Measurements from ENCODE around the gene SHKBP1.

The SHKBP1 gene

DNA sequence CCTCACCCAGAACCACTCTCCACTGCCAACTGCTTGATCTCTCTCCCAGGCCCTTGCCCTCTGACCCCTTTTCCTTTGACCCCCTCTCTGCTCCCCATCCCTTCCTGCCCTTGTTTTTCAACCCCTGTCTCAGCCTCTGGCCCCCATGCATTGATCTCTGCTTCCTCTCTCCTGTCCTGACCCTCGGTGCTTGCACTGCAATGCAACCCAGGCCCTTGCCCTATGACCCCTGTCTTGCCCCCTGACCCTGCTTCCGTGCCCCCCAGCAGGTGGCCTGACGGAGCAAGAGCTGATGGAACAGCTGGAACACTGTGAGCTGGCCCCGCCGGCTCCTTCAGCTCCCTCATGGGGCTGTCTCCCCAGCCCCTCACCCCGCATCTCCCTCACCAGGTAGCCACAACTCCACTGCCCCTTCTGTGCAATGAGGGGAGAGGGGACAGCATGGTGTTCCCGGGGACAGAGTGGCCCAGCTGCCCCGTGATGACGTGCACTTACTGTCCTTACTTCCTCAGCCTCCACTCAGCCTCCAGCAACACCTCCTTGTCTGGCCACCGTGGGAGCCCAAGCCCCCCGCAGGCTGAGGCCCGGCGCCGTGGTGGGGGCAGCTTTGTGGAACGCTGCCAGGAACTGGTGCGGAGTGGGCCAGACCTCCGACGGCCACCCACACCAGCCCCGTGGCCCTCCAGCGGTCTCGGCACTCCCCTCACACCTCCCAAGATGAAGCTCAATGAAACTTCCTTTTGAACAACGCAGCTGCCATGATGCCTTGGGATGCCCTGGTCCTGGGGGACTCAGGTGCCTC is 14.0 kb downstream of the SHKBP1 start:
- TF ChIP-seq, protein P1, sequence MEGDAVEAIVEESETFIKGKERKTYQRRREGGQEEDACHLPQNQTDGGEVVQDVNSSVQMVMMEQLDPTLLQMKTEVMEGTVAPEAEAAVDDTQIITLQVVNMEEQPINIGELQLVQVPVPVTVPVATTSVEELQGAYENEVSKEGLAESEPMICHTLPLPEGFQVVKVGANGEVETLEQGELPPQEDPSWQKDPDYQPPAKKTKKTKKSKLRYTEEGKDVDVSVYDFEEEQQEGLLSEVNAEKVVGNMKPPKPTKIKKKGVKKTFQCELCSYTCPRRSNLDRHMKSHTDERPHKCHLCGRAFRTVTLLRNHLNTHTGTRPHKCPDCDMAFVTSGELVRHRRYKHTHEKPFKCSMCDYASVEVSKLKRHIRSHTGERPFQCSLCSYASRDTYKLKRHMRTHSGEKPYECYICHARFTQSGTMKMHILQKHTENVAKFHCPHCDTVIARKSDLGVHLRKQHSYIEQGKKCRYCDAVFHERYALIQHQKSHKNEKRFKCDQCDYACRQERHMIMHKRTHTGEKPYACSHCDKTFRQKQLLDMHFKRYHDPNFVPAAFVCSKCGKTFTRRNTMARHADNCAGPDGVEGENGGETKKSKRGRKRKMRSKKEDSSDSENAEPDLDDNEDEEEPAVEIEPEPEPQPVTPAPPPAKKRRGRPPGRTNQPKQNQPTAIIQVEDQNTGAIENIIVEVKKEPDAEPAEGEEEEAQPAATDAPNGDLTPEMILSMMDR (IDR thresholded peaks at IDR 0.05): no peak

DNA sequence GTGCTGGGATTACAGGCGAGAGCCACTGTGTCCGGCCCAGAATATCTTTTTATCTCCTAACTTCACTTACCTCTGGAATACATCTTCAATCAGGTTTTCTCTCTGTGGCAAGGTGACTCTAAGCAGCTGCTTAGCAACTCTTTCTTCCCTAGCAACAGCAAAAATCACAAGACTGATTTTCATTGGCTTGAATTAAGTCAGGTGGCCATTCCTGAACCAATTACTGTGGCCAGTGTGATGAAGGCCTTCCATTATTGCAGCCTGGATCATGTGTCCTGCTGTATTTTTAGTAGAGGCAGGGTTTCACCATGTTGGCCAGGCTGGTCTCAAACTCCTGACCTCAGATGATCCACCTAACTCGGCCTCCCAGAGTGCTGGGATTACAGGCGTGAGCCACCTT is 15.5 kb downstream of the SHKBP1 start:
- TF ChIP-seq, protein P1 (IDR thresholded peaks at IDR 0.05): no peak

DNA sequence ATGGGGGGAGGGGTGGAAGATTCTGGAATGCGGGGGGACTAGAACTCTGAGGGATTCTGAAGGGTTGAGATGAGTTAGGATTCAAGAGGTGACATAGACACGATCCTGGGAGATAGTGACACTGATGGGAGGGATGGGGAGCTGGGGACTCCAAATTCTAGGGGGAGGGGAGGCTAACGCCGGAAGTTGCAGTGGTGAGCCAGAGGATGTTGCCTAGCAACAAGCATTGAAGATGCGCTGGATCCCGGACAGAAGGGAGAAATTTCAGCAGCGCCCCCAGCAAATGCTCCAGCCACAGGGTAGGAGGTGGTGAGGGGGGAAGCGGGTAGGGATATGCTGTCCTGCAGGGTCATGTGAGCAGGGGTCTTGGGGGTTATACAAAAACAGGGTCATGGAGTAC is 17.6 kb downstream of the SHKBP1 start:
- TF ChIP-seq, protein P1 (IDR thresholded peaks at IDR 0.05): no peak

DNA sequence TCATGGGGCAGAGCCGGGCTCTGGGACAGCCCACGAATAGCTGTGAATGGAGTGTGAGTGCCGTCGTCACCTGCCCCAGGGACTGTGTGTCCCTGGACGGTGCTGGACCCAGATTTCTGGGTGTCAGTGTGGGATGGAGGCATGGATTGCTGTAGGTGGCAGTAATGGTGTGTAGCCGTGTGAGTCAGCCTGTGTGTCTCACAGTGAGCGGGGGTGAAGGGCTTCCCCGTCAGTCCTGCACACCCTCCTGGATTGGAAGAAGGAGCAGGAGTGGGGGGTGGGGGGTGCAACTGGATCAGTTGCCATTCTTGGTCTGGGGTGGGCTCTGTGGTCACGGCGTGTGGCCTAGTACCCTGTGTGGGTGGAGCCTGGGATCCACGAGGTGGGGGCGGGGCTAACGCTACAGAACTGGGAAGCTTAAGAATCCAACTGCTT is 18.0 kb downstream of the SHKBP1 start:
- TF ChIP-seq, protein P1 (IDR thresholded peaks at IDR 0.05): no peak

DNA sequence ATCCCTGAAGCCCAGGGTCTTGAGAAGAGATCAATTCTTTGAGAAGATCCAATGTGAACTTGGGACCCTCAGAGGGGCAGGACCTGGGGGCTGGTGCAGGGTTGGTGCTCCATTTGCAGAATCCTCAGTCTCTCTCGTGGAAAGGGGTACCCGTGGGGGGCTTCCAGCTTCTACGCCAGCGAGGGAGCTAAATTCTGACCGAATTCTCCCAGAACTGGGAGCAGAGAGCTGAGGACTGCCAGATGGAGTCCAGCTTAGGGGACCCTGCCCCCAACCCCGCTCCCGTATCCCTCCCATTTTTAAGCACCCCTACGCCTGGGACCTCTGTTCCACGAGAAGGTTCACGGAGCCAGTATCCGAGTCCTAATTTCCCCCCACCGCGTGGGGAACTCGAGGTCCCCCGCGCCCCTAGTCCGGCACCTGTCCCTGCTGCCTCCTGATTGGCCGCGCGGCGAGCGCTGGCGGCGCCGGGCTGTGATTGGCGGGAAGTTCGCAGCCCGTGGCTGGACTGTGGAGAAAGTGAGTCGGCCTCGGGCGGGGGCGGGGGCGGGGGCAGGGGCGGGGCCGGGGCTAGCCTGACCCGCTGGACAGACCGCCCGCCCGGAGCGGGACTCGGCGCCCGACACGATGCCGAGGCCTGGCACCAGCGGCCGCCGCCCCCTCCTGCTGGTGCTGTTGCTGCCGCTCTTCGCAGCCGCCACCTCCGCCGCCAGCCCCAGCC is 20.1 kb downstream of the SHKBP1 start:
- TF ChIP-seq, protein P1 (IDR thresholded peaks at IDR 0.05): no peak

DNA sequence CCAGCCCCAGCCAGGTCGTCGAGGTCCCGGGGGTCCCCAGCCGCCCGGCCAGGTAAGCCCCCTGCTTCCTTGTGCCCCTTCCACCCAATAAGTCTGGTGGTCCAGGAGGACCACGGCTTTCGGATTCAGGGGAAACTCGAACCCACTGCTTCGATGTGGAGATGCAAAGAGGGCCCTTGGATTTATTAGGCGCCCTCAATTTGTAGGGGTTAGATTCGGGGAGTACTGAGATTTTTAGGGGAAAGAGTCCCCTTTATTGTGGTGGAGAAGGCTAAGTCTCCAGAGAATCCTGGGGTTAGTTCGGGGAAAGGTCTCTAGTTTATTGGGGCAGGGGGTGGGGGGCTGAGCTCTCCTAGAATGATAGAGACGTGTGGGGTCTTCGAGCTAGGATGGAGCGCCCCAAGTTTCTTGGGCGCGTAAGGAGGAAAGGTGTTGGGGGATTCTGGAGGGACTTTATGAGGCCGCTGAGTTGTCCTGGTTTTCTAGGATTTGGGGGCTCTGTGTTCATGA is 20.7 kb downstream of the SHKBP1 start:
- TF ChIP-seq, protein P1 (IDR thresholded peaks at IDR 0.05): no peak

DNA sequence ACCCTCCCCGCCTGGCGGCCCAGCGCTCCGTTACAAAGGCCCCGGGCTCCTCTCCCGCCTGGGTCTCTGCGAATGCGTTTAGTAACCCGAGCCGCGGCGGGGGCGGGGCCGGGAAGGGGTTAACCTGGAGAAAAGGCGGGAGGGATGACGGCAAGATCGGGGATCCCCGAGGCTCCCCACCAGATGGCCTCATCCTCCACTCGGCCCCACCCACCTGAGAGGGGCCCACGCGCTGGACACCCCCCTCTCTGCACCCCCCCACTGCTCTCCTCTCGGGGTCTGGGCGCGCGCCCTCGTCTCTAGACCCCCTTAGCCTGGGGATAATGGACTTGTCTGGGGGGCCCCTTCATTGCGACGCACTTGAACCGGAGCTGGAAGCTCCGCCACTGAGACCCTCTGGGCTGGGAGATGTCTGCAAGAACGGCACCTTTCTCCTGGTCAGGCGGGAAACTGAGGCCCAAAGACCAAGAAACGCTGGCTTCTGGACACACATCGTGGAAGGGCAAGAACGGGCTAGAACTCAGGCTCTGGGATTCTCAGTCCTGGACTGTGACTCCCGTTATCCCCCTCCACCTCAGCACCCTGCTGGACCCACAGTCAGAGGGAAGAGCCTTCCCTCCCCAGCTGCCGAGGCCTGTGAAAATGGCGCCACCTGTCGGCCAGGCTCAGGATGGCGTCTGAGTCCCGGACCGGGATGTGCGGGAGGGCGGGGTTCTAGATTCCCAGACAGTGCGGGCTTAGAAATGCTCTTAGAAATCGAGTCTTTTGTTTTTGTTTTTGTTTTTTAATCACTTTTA is 21.6 kb downstream of the SHKBP1 start:
- TF ChIP-seq, protein P1 (IDR thresholded peaks at IDR 0.05): peak; percentile 96
